Mesothelial cell of epicardium (in vitro differentiated cells): ENCODE measurements around the gene ZNHIT1. TPM values are rescaled to one million over a fixed set of nuclear protein-coding genes. Genes with fewer than 3 reads are reported as not detected.
"Not testable (repeated sequence)": the region's sequence is repeated elsewhere in the genome, so short reads cannot be mapped to it uniquely, and the experiment has no call there.

Experiments used
- DNase-seq, 2 experiments: peaks; one replicate each; pipeline ENCODE4 v3.0.0; 2021; ENCODE audit warnings: low spot score in 2 of 2; ENCODE audit not compliant: unreplicated experiment in 2 of 2
- H3K27ac Mint-ChIP-seq: 2 replicates; pipeline ENCODE4 v1.8.0; 2021; ENCODE audit warnings: mixed read lengths
- H3K27me3 Mint-ChIP-seq: 2 replicates; pipeline ENCODE4 v1.8.0; 2021; ENCODE audit warnings: low read depth, mixed read lengths
- H3K36me3 Mint-ChIP-seq: 2 replicates; pipeline ENCODE4 v1.8.0; 2021; ENCODE audit warnings: mixed read lengths
- H3K4me1 Mint-ChIP-seq: 2 replicates; pipeline ENCODE4 v1.8.0; 2021; ENCODE audit warnings: mixed read lengths
- H3K4me3 Mint-ChIP-seq: 2 replicates; pipeline ENCODE4 v1.8.0; 2021; ENCODE audit warnings: mild to moderate bottlenecking, moderate library complexity, mixed read lengths
- H3K9me3 Mint-ChIP-seq: 2 replicates; pipeline ENCODE4 v1.8.0; 2021; ENCODE audit warnings: mixed read lengths
- CTCF ChIP-seq: fragments of 200-600 bp; sonication (generic); IDR thresholded peaks from one replicate; pipeline ENCODE4 v1.5.0; 2021; ENCODE audit warnings: antibody characterized with exemption; ENCODE audit not compliant: unreplicated experiment
- total RNA-seq: library from RNA; stranded (reverse); gene quantifications from 3 replicates; pipeline ENCODE4 v1.2.1, GENCODE V29; 2021

ZNHIT1 gene
- total RNA-seq, 1 donor from 2014 or later = 54.9 TPM

GRCh38 chr7:101195884-101196283, 22.1 kb upstream of the ZNHIT1 start:
- H3K4me3 Mint-ChIP-seq = no peak overlapping the region
- peaks cover 23% of the 10 kb centered on the region for H3K27me3 Mint-ChIP-seq
- no peak overlapping the region for H3K27ac Mint-ChIP-seq
- peaks cover under 1% of the 10 kb centered on the region for H3K4me1 Mint-ChIP-seq
- TF ChIP-seq CTCF = no peak
- no peaks in the 10 kb centered on the region for H3K36me3 Mint-ChIP-seq
- DNase-seq = no peak
- H3K9me3 Mint-ChIP-seq = no peaks in the 10 kb centered on the region

GRCh38 chr7:101197991-101198390, 20.0 kb upstream of the ZNHIT1 start:
- Mint-ChIP-seq H3K27ac (no peak overlapping the region), H3K27me3 (peaks cover 39% of the 10 kb centered on the region), H3K4me1 (peaks cover 2% of the 10 kb centered on the region), H3K36me3 (no peaks in the 10 kb centered on the region), H3K9me3 (no peaks in the 10 kb centered on the region), H3K4me3 (no peak overlapping the region)
- no peak for DNase-seq
- TF ChIP-seq CTCF = no peak

GRCh38 chr7:101198476-101198875, 19.5 kb upstream of the ZNHIT1 start:
- Mint-ChIP-seq H3K4me1 (peaks cover 2% of the 10 kb centered on the region), H3K27me3 (peaks cover 44% of the 10 kb centered on the region), H3K27ac (no peak overlapping the region), H3K9me3 (no peaks in the 10 kb centered on the region), H3K36me3 (no peaks in the 10 kb centered on the region), H3K4me3 (no peak overlapping the region)
- no peak for DNase-seq
- TF ChIP-seq CTCF = no peak

DNA sequence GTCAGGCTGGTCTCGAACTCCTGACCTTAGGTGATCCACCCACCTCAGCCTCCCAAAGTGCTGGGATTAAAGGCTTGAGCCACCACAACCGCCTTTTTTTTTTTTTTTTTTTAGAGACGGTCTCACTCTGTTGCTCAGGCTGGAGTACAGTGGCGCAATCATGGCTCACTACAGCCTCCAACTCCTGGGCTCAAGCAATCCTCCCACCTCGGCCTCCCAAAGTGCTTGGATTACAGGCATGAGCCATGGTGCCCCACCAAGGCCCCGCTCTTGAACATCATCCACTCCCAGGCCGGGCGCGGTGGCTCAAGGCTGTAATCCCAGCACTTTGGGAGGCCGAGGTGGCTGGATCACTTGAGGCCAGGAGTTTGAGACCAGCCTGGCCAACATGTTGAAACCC, 18.4 kb upstream of the ZNHIT1 start:
- H3K36me3 Mint-ChIP-seq, H3K9me3 Mint-ChIP-seq, H3K27ac Mint-ChIP-seq, DNase-seq, H3K4me1 Mint-ChIP-seq, H3K4me3 Mint-ChIP-seq: not testable (repeated sequence)
- H3K27me3 Mint-ChIP-seq = peaks cover 54% of the 10 kb centered on the region

DNA sequence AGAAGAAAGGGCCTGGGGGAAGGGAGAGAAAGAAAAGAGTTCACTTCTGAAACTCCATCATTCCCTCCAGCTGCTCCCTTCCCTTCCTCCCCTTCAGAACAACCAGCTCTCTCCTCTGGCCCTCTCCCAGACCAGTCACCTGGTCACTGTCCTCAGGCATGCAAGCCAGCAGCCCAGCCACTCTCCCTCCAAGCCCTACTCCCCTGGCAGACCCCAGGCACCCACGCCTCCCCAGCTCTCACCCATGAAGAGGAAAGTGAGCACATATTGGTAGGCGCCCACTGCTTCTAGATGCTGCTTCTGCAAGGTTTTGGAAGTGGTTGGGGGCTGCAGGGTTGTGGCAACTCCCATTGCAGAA, 17.5 kb upstream of the ZNHIT1 start:
- no peak overlapping the region for H3K27ac Mint-ChIP-seq
- no peak for DNase-seq
- H3K27me3 Mint-ChIP-seq = peaks cover 56% of the 10 kb centered on the region
- no peak for TF ChIP-seq CTCF
- no peaks in the 10 kb centered on the region for H3K9me3 Mint-ChIP-seq
- no peaks in the 10 kb centered on the region for H3K36me3 Mint-ChIP-seq
- H3K4me1 Mint-ChIP-seq = peaks cover 2% of the 10 kb centered on the region
- H3K4me3 Mint-ChIP-seq = no peak overlapping the region

- TF ChIP-seq CTCF = no peak
- no peak within 1 kb of the TSS for H3K27ac Mint-ChIP-seq
- no peak for DNase-seq
- H3K36me3 Mint-ChIP-seq = peaks cover 5% of the 10 kb centered on the region
- peak within 1 kb of the TSS; percentile 34 for H3K4me3 Mint-ChIP-seq
- H3K4me1 Mint-ChIP-seq = peaks cover 2% of the 10 kb centered on the region
- peaks cover 56% of the 10 kb centered on the region for H3K27me3 Mint-ChIP-seq
- H3K9me3 Mint-ChIP-seq = no peaks in the 10 kb centered on the region
Measured at GRCh38 chr7:101200862-101201599, 16.9 kb upstream of the ZNHIT1 start, which contains the start of gene MOGAT3. TSS of gene MOGAT3 (minus strand) at chr7:101201036. CDS start at chr7:101200854, 182 bp downstream.
